ENCODE data around the gene PIGS.
"Not testable (repeated sequence)": the region's sequence is repeated elsewhere in the genome, so short reads cannot be mapped to it uniquely, and the experiment has no call there.

Gene PIGS

GRCh38 chr17:28528327-28529012, 42.9 kb downstream of the PIGS start:
- FAIRE-seq = no peak

- FAIRE-seq = no peak
Observed at GRCh38 chr17:28527859-28528258, 43.5 kb downstream of the PIGS start.

- no peak for FAIRE-seq
Observed at GRCh38 chr17:28527181-28527681, 44.1 kb downstream of the PIGS start.

DNA sequence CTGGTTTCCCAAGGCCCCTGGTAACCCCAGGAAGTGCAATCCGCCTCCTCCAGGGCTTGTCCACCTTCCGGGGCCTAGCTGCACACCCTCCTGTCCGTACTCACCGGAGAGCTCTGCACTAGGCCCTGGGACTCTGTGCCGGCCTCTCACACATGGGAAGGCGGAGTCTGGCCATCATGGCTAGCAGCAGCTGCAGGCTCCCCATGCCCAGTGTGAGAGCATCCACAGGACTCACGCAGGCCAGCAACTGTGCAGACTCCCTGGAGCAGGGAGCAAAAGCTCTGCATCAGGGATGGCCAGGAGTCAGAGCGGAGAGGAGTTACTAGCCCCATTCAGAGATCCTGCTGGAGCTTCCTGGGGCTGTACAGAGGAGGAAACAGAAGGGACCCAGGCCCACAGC, 44.9 kb downstream of the PIGS start:
- no peak for FAIRE-seq

DNA sequence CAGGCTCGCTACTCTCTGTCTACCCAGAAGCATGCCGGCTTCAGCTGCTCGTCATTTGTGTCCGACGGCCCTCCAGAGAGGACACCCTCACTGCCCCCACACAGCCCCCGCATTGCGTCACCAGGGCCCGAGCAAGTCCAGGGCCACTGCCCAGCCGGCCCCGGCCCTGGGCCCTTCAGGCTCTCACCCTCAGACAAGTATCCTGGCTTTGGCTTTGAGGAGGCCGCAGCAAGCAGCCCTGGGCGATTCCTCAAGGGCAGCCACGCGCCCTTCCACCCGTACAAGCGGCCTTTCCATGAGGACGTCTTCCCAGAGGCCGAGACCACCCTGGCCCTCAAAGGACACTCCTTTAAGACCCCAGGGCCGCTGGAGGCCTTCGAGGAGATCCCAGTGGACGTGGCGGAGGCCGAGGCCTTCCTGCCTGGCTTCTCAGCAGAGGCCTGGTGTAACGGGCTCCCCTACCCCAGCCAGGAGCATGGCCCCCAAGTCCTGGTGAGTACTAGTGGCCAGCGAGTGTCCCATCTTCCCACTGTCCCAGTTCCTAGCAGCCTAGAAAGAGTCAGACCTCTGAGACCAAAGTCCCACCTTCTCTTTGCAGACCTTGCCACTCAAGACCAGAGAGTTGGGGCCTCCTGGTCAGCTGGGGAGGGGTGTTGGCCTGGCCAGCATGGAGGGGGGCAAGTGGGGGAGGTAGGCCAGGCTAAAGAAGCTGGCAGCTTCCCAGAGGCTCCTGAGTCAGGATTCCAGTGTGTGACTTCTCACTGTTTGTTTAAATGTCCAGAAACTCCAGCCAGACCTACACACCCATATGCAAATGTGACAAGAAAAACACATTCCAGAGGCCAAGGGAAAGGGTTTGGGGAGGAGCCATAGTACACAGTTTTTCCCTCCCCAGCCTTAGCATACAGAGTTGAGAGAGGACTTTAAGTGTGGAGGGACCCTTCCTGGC, 46.6 kb downstream of the PIGS start:
- FAIRE-seq = no peak

- FAIRE-seq = no peak
Observed at GRCh38 chr17:28523876-28524275, 47.4 kb downstream of the PIGS start.

- no peak for FAIRE-seq
Observed at GRCh38 chr17:28523186-28523585, 48.1 kb downstream of the PIGS start.

DNA sequence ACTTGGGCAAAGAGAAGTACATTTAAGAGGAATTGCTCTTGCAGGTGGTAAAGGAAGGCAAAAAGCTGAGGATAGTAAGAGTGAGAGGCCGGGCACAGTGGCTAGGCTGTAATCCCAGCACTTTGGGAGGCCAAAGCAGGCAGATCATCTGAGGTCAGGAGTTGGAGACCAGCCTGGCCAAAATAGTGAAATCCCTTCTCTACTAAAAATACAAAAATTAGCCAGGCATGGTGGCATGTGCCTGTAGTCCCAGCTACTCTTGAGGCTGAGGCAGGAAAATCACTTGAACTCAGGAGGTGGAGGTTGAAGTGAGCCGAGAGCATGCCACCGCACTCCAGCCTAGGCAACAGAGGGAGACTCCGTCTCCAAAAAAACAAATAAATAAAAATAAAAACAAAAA, 49.0 kb downstream of the PIGS start:
- FAIRE-seq = not testable (repeated sequence)

- FAIRE-seq = no peak
Observed at GRCh38 chr17:28521311-28522085, 49.8 kb downstream of the PIGS start.

- no peak for FAIRE-seq
Observed at GRCh38 chr17:28520687-28521086, 50.6 kb downstream of the PIGS start.

GRCh38 chr17:28519236-28519635, 52.1 kb downstream of the PIGS start:
- FAIRE-seq = no peak

GRCh38 chr17:28518578-28518977, 52.7 kb downstream of the PIGS start:
- FAIRE-seq = no peak

GRCh38 chr17:28518132-28518531, 53.2 kb downstream of the PIGS start:
- FAIRE-seq = no peak

DNA sequence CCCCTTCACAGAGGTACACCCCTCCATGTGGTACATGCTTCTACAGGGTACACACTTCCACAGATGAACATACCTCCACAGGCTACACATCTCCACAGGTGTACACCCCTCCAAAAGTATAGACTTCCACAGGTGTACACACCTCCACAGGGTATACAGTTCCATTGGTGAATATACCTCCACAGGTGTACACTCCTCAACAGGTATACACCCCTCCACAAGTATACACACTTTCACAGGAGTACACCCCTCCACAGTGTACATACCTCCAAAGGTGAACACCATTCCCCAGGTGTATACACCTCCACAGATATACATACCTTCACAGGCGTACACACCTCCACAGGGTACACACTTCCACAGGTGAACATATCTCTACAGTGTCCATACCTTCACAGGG, 55.8 kb downstream of the PIGS start:
- no peak for FAIRE-seq

GRCh38 chr17:28514561-28515002, 56.7 kb downstream of the PIGS start:
- no peak for FAIRE-seq

GRCh38 chr17:28513476-28513875, 57.8 kb downstream of the PIGS start:
- no peak for FAIRE-seq

- FAIRE-seq = no peak
Observed at GRCh38 chr17:28511858-28512461, 59.4 kb downstream of the PIGS start.

- no peak for FAIRE-seq
Observed at GRCh38 chr17:28509789-28510188, 61.5 kb downstream of the PIGS start.

DNA sequence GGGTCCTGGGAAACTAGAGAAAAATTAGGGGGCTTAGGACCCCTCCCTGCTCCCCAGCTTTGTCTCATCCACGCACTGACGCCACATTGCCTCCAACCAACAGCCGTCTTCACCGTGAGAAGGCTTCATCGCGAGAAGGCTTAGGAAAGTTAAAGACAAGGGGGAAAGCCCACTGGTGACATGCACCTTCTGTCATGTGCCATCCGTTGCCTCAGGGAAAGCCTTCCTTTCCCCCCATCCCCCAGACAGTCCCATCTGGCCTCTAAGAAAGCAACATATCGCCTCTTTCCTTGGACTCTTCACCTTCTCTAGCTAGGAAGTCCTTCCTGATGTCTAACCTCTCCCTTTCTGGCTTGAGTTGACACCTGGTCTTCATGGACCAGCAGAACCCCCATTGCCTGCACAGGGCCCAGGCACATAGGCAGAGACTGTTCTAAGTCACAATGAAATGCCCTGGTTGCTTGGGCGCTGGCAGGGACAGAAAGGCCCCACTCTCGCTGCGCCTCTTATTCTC, 63.1 kb downstream of the PIGS start:
- no peak for FAIRE-seq

GRCh38 chr17:28507567-28508203, 63.6 kb downstream of the PIGS start:
- FAIRE-seq = no peak

- FAIRE-seq = no peak
Observed at GRCh38 chr17:28506763-28507487, 64.4 kb downstream of the PIGS start.

Measured in A204.1 (cell line).